Measurements from ENCODE around the gene TMEM132C. TPM values are rescaled to one million over a fixed set of nuclear protein-coding genes. Genes with fewer than 3 reads are reported as not detected.

TMEM132C gene
- total and polyA plus RNA-seq, 2 donors (not counting 1 experiment from before 2014, with no cell fraction given): not detected

GRCh38 chr12:128617304-128617833 is 350.4 kb downstream of the TMEM132C start:
- TF ChIP-seq CTCF (IDR thresholded peaks at IDR 0.05): no peak
- no peak for TF ChIP-seq EZH2 (IDR thresholded peaks at IDR 0.05; ENCODE audit: borderline replicate concordance, insufficient read depth, low read depth, low read length, poor library complexity, severe bottlenecking)
- intact Hi-C loops (cut with micrococcal nuclease): loop anchor here (5.0 kb wide), 1 partner anchor 670 kb away; no protein-coding TSS in a partner anchor
- CTCF ChIA-PET: no interaction called here
- no peak for ATAC-seq (ENCODE audit: low read depth)
- no peak overlapping the region for H2AFZ ChIP-seq (ENCODE audit: insufficient read depth, low read depth, low read length, poor library complexity, severe bottlenecking)
- no peak overlapping the region for H3K4me2 ChIP-seq (replicated peaks; ENCODE audit: low read depth, low read length, poor library complexity, severe bottlenecking)
- no peak overlapping the region for H3K27ac ChIP-seq (ENCODE audit: low read length in 2 of 2)
- POLR2A ChIA-PET: no interaction called here
- DNase-seq: no peak
- Mint-ChIP-seq H3K4me1 (no peaks in the 10 kb centered on the region), H3K27ac (no peak overlapping the region), H3K27me3 (no peaks in the 10 kb centered on the region), H3K4me3 (no peak overlapping the region), H3K9me3 (ENCODE audit: insufficient read depth) (no peaks in the 10 kb centered on the region)
- H3K27me3 ChIP-seq (replicated peaks in 1 of 4; ENCODE audit: control extremely low read depth in 1 of 4, control insufficient read depth in 3 of 4, insufficient read depth in 4 of 4, low read length in 3 of 4): no peaks in the 10 kb centered on the region
- H3K4me1 ChIP-seq (ENCODE audit: control insufficient read depth in 2 of 2, insufficient read depth in 2 of 2, low read length in 2 of 2): no peaks in the 10 kb centered on the region
- no peaks in the 10 kb centered on the region for H3K79me2 ChIP-seq (ENCODE audit: control insufficient read depth, insufficient read depth, low read length)
- no peaks in the 10 kb centered on the region for H4K20me1 ChIP-seq (ENCODE audit: control insufficient read depth, insufficient read depth, low read length, poor library complexity, severe bottlenecking)
- H3K9ac ChIP-seq (ENCODE audit: low read length): no peak overlapping the region
- no CpG with 5 or more reads among the region's 2 CpGs for WGBS (ENCODE audit: insufficient coverage)
- no peaks in the 10 kb centered on the region for H3K9me3 ChIP-seq (ENCODE audit: control extremely low read depth in 1 of 3, control insufficient read depth in 2 of 3, insufficient read depth in 1 of 3, low read length in 2 of 3)
- no peak overlapping the region for H3K4me3 ChIP-seq (ENCODE audit: control extremely low read depth in 1 of 5, extremely low read depth in 1 of 5, insufficient read depth in 1 of 5, low read depth in 2 of 5, low read length in 4 of 5)
- H3K36me3 ChIP-seq (replicated peaks in 1 of 2; ENCODE audit: control extremely low read depth in 1 of 2, control insufficient read depth in 1 of 2, extremely low read depth in 1 of 2, insufficient read depth in 2 of 2, low read length in 1 of 2): no peaks in the 10 kb centered on the region

GRCh38 chr12:128619263-128619662 is 352.3 kb downstream of the TMEM132C start:
- no peaks in the 10 kb centered on the region for H3K9me3 ChIP-seq (ENCODE audit: control extremely low read depth in 1 of 3, control insufficient read depth in 2 of 3, insufficient read depth in 1 of 3, low read length in 2 of 3)
- no peaks in the 10 kb centered on the region for H3K27me3 ChIP-seq (replicated peaks in 1 of 4; ENCODE audit: control extremely low read depth in 1 of 4, control insufficient read depth in 3 of 4, insufficient read depth in 4 of 4, low read length in 3 of 4)
- ChIA-PET CTCF (no interaction called here), POLR2A (no interaction called here)
- Mint-ChIP-seq H3K9me3 (ENCODE audit: insufficient read depth) (no peaks in the 10 kb centered on the region), H3K27me3 (no peaks in the 10 kb centered on the region), H3K27ac (no peak overlapping the region), H3K4me3 (no peak overlapping the region), H3K4me1 (no peaks in the 10 kb centered on the region)
- DNase-seq: no peak
- H4K20me1 ChIP-seq (ENCODE audit: control insufficient read depth, insufficient read depth, low read length, poor library complexity, severe bottlenecking): no peaks in the 10 kb centered on the region
- intact Hi-C loops (cut with micrococcal nuclease): loop anchor here (5.0 kb wide), 1 partner anchor 668 kb away; no protein-coding TSS in a partner anchor
- no peaks in the 10 kb centered on the region for H3K79me2 ChIP-seq (ENCODE audit: control insufficient read depth, insufficient read depth, low read length)
- no peak overlapping the region for H3K27ac ChIP-seq (ENCODE audit: low read length in 2 of 2)
- no peak overlapping the region for H3K4me2 ChIP-seq (replicated peaks; ENCODE audit: low read depth, low read length, poor library complexity, severe bottlenecking)
- 51% methylated on average over 4 of the region's 8 CpGs for WGBS (ENCODE audit: insufficient coverage)
- H3K36me3 ChIP-seq (replicated peaks in 1 of 2; ENCODE audit: control extremely low read depth in 1 of 2, control insufficient read depth in 1 of 2, extremely low read depth in 1 of 2, insufficient read depth in 2 of 2, low read length in 1 of 2): no peaks in the 10 kb centered on the region
- ATAC-seq (ENCODE audit: low read depth): no peak
- H3K9ac ChIP-seq (ENCODE audit: low read length): no peak overlapping the region
- no peak for TF ChIP-seq CTCF (IDR thresholded peaks at IDR 0.05)
- TF ChIP-seq EZH2 (IDR thresholded peaks at IDR 0.05; ENCODE audit: borderline replicate concordance, insufficient read depth, low read depth, low read length, poor library complexity, severe bottlenecking): no peak
- H3K4me1 ChIP-seq (ENCODE audit: control insufficient read depth in 2 of 2, insufficient read depth in 2 of 2, low read length in 2 of 2): no peaks in the 10 kb centered on the region
- H2AFZ ChIP-seq (ENCODE audit: insufficient read depth, low read depth, low read length, poor library complexity, severe bottlenecking): no peak overlapping the region
- H3K4me3 ChIP-seq (ENCODE audit: control extremely low read depth in 1 of 5, extremely low read depth in 1 of 5, insufficient read depth in 1 of 5, low read depth in 2 of 5, low read length in 4 of 5): no peak overlapping the region

Data from B cell (primary cell).